HCT116 (cell line): Measurements from ENCODE around the gene RHBDF1. TPM values are rescaled to one million over a fixed set of nuclear protein-coding genes. Genes with fewer than 3 reads are reported as not detected.

ENCODE experiments used
- ATAC-seq: fragments of 200-7000 bp; cut with Tn5 transposase; 2 replicates; pipeline ENCODE4 v1.9.1; 2020; ENCODE audit warnings: mild to moderate bottlenecking, moderate library complexity
- BruUV-seq: library from RNA; stranded (reverse); fragments of 400-500 nt; replicated peaks from 2 replicates; lab custom pipeline; 2021; lab: Mats Ljungman, UMichigan
- CTCF ChIA-PET: fragments of 300-600 bp; sonication (Branson Sonifier 250); formaldehyde crosslinking; loops from one replicate; lab custom pipeline; 2021; ENCODE audit warnings: antibody characterized with exemption; lab: Charles Lee
- POLR2A ChIA-PET: fragments of 300-600, 350-600 bp; sonication (Branson Sonifier 250); formaldehyde crosslinking; loops from one replicate; lab custom pipeline; 2021; ENCODE audit warnings: antibody characterized with exemption; lab: Charles Lee
- RAD21 ChIA-PET, 2 experiments: fragments of 300-600 bp; sonication (Branson Sonifier 250); formaldehyde crosslinking; loops; one replicate each; lab custom pipeline; 2023; ENCODE audit warnings: low total read pairs in 2 of 2; ENCODE audit not compliant: uncharacterized antibody in 2 of 2, unreplicated experiment in 2 of 2, low non-redundant PET in 1 of 2; lab: Charles Lee
- DNase-seq: peaks from one replicate; pipeline ENCODE4 v3.0.0-alpha.2; 2010; ENCODE audit warnings: low read depth, low spot score
- H2AFZ ChIP-seq: fragments of 200-600 bp; shearing (Covaris generic), sonication (generic); 2 replicates; pipeline ENCODE4 v1.6.1; 2017; ENCODE audit warnings: low read depth, mixed run types, mixed read lengths, antibody characterized with exemption, low read length; ENCODE audit not compliant: poor library complexity, severe bottlenecking
- H3K27ac ChIP-seq: 2 replicates; pipeline ENCODE4 v1.5.1; 2012; ENCODE audit warnings: low read depth, low read length
- H3K27me3 ChIP-seq: fragments of 200-600 bp; sonication (generic); 2 replicates; pipeline ENCODE4 v1.6.1; 2016; ENCODE audit warnings: mixed run types, low read length, mixed read lengths; ENCODE audit not compliant: insufficient read depth
- H3K36me3 ChIP-seq, 2 experiments: fragments of 200-500 bp in 1 of 2; fragments of 200-600 bp in 1 of 2; sonication (Bioruptor generic) in 1 of 2; sonication (generic) in 1 of 2; 2 replicates each; pipeline versions ENCODE4 v1.5.1 to v1.6.1; 2014 to 2016; ENCODE audit warnings: low read length in 2 of 2, inconsistent platforms in 1 of 2, mixed read lengths in 1 of 2, mixed run types in 1 of 2; ENCODE audit not compliant: insufficient read depth in 2 of 2, control insufficient read depth in 1 of 2
- H3K4me1 ChIP-seq, 2 experiments: fragments of 200-600 bp in 1 of 2; sonication (generic) in 1 of 2; 2 replicates each; pipeline versions ENCODE4 v1.5.1 to v1.6.1; 2012 to 2017; ENCODE audit warnings: low read length in 2 of 2, inconsistent platforms in 1 of 2, mild to moderate bottlenecking in 1 of 2, mixed read lengths in 1 of 2, mixed run types in 1 of 2, moderate library complexity in 1 of 2; ENCODE audit not compliant: insufficient read depth in 2 of 2, control insufficient read depth in 1 of 2
- H3K4me2 ChIP-seq: fragments of 200-600 bp; sonication (generic); 2 replicates; pipeline ENCODE4 v1.6.1; 2017; ENCODE audit warnings: mixed run types, low read length, mixed read lengths
- H3K4me3 ChIP-seq, 2 experiments: fragments of 200-600 bp in 1 of 2; sonication (generic) in 1 of 2; replicated peaks in 1 of 2; 2 replicates each; pipeline ENCODE4 v1.5.1; 2011 to 2016; ENCODE audit warnings: low read length in 2 of 2, control low read depth in 1 of 2, low read depth in 1 of 2, mild to moderate bottlenecking in 1 of 2, mixed read lengths in 1 of 2, mixed run types in 1 of 2
- H3K79me2 ChIP-seq: fragments of 200-600 bp; sonication (generic); 2 replicates; pipeline ENCODE4 v1.6.1; 2017; ENCODE audit warnings: mild to moderate bottlenecking, mixed run types, low read length, moderate library complexity, mixed read lengths; ENCODE audit not compliant: insufficient read depth
- H3K9ac ChIP-seq: fragments of 200-600 bp; sonication (generic); 2 replicates; pipeline ENCODE4 v1.6.1; 2016; ENCODE audit warnings: low read length, mixed read lengths
- H3K9me2 ChIP-seq: fragments of 200-600 bp; sonication (generic), shearing (Covaris generic); 2 replicates; pipeline ENCODE4 v1.6.1; 2017; ENCODE audit warnings: mixed run types, mild to moderate bottlenecking, moderate library complexity; ENCODE audit not compliant: insufficient read depth
- H3K9me3 ChIP-seq, 2 experiments: fragments of 200-500 bp in 1 of 2; fragments of 200-600 bp in 1 of 2; sonication (Bioruptor generic) in 1 of 2; sonication (generic) in 1 of 2; 2 replicates each; pipeline ENCODE4 v1.6.1; 2014 to 2017; ENCODE audit warnings: low read length in 2 of 2, mixed read lengths in 2 of 2, inconsistent platforms in 1 of 2, low read depth in 1 of 2, mild to moderate bottlenecking in 1 of 2, mixed run types in 1 of 2, moderate library complexity in 1 of 2; ENCODE audit not compliant: control insufficient read depth in 1 of 2, insufficient read depth in 1 of 2
- H4K20me1 ChIP-seq: fragments of 200-600 bp; sonication (generic), shearing (Covaris generic); 2 replicates; pipeline ENCODE4 v1.6.1; 2017; ENCODE audit warnings: mixed run types, mild to moderate bottlenecking, moderate library complexity; ENCODE audit not compliant: insufficient read depth
- CEBPB ChIP-seq: IDR thresholded peaks from 2 replicates; pipeline ENCODE4 v1.6.1; 2012; ENCODE audit warnings: low read depth
- EGR1 ChIP-seq: IDR thresholded peaks from 2 replicates; pipeline ENCODE4 v1.6.1; 2012; ENCODE audit warnings: low read depth
- ELF1 ChIP-seq: IDR thresholded peaks from 2 replicates; pipeline ENCODE4 v1.6.1; 2012; ENCODE audit warnings: low read depth, borderline replicate concordance
- EZH2 ChIP-seq: fragments of 200-600 bp; sonication (generic); IDR thresholded peaks from 2 replicates; pipeline ENCODE4 v1.6.1; 2017; ENCODE audit warnings: antibody characterized with exemption, mixed run types
- FOSL1 ChIP-seq: IDR thresholded peaks from 2 replicates; pipeline ENCODE4 v1.6.1; 2012; ENCODE audit warnings: low read depth
- POLR2A ChIP-seq: IDR thresholded peaks from 2 replicates; pipeline ENCODE4 v1.7.0; 2011; ENCODE audit warnings: borderline replicate concordance; ENCODE audit not compliant: insufficient read depth, insufficient read length; ENCODE audit errors: extremely low read depth
- RAD21 ChIP-seq: IDR thresholded peaks from 2 replicates; pipeline ENCODE4 v1.6.1; 2012; ENCODE audit warnings: low read depth, mild to moderate bottlenecking
- SIN3A ChIP-seq: IDR thresholded peaks from 2 replicates; pipeline ENCODE4 v1.6.1; 2012; ENCODE audit warnings: low read depth
- SP1 ChIP-seq: IDR thresholded peaks from 2 replicates; pipeline ENCODE4 v1.6.1; 2012; ENCODE audit warnings: low read depth
- SRF ChIP-seq: IDR thresholded peaks from 2 replicates; pipeline ENCODE4 v1.6.1; 2012; ENCODE audit warnings: low read depth
- TCF7L2 ChIP-seq: IDR thresholded peaks from 2 replicates; pipeline ENCODE4 v1.7.0; 2011; ENCODE audit warnings: borderline replicate concordance, inconsistent platforms; ENCODE audit not compliant: insufficient read depth, insufficient read length; ENCODE audit errors: extremely low read depth
- YY1 ChIP-seq: IDR thresholded peaks from 2 replicates; pipeline ENCODE4 v1.6.1; 2011; ENCODE audit warnings: low read length, low read depth, moderate library complexity, mild to moderate bottlenecking; ENCODE audit not compliant: insufficient replicate concordance; ENCODE audit errors: extremely low read depth
- intact Hi-C: fragments of 100-400 bp; cut with micrococcal nuclease; formaldehyde crosslinking; loops from 2 replicates; pipeline ENCODE4 v1.10.0; 2022
- total RNA-seq: library from RNA; stranded (reverse); gene quantifications from one replicate; pipeline ENCODE4 v1.2.1, GENCODE V29; 2021; ENCODE audit not compliant: unreplicated experiment
- TF ChIP-seq, protein P1 (sequence below), 3 experiments: fragments of 200-600 bp in 1 of 3; sonication (generic) in 1 of 3; IDR thresholded peaks in 2 of 3; conservative IDR thresholded peaks in 1 of 3; 2 replicates each; pipeline ENCODE4 v1.5.1; 2012 to 2017; ENCODE audit warnings: low read depth in 2 of 3, low read length in 2 of 3, antibody characterized with exemption in 1 of 3, borderline replicate concordance in 1 of 3, control low read depth in 1 of 3, mild to moderate bottlenecking in 1 of 3, mixed read lengths in 1 of 3, mixed run types in 1 of 3, moderate library complexity in 1 of 3; ENCODE audit not compliant: insufficient read depth in 1 of 3
- TF ChIP-seq, protein P2 (sequence below): IDR thresholded peaks from 2 replicates; pipeline ENCODE4 v1.6.1; 2012

Gene RHBDF1
- total RNA-seq, 1 experiment from 2014 or later, result 19.8 TPM

DNA sequence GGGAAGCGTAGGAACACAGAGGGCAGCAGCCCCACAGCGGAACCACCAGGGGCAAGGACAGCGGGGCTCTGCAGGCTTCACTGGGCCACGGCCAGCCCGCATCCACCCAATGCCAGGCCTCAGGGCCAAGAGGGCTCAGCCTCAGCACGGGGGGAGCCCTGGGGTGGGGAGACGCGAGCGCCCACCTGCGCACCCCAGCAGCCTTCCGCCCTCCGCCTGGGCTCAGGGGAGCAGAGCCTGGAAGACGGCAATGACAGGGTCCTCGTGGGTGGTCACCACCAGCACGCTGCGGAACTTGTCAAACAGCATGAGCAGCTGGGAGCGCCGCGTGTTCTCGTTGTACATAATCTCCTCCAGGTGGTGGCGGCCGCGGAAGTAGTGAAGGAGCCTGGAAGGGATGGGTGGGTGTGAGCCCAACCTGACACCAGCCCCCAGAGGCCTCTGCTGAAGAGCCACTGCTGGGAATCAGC, 14.1 kb upstream of the RHBDF1 start:
- Histone ChIP-seq H3K4me2 (no peak overlapping the region), H3K9me2 (no peaks in the 10 kb centered on the region), H4K20me1 (no peaks in the 10 kb centered on the region), H3K4me1 (no peaks in the 10 kb centered on the region), H2AFZ (no peak overlapping the region), H3K36me3 (no peaks in the 10 kb centered on the region)
- no peak for ATAC-seq
- TF ChIP-seq, protein P1, sequence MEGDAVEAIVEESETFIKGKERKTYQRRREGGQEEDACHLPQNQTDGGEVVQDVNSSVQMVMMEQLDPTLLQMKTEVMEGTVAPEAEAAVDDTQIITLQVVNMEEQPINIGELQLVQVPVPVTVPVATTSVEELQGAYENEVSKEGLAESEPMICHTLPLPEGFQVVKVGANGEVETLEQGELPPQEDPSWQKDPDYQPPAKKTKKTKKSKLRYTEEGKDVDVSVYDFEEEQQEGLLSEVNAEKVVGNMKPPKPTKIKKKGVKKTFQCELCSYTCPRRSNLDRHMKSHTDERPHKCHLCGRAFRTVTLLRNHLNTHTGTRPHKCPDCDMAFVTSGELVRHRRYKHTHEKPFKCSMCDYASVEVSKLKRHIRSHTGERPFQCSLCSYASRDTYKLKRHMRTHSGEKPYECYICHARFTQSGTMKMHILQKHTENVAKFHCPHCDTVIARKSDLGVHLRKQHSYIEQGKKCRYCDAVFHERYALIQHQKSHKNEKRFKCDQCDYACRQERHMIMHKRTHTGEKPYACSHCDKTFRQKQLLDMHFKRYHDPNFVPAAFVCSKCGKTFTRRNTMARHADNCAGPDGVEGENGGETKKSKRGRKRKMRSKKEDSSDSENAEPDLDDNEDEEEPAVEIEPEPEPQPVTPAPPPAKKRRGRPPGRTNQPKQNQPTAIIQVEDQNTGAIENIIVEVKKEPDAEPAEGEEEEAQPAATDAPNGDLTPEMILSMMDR (IDR thresholded peaks at IDR 0.05 in 2 of 3, conservative IDR thresholded peaks at IDR 0.05 in 1 of 3; ENCODE audit: borderline replicate concordance in 1 of 3, insufficient read depth in 1 of 3, low read depth in 2 of 3, low read length in 2 of 3), result no peak
- TF ChIP-seq SIN3A, result no peak
- TF ChIP-seq RAD21, result no peak
- TF ChIP-seq EGR1, result no peak
- TF ChIP-seq POLR2A, result no peak
- no peak for TF ChIP-seq FOSL1
- no peak for TF ChIP-seq SP1
- TF ChIP-seq, protein P2, sequence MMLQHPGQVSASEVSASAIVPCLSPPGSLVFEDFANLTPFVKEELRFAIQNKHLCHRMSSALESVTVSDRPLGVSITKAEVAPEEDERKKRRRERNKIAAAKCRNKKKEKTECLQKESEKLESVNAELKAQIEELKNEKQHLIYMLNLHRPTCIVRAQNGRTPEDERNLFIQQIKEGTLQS, result no peak
- TF ChIP-seq ELF1, result no peak
- TF ChIP-seq TCF7L2, result no peak
- TF ChIP-seq CEBPB, result no peak
- no peak for TF ChIP-seq YY1
- no peak for TF ChIP-seq EZH2
- TF ChIP-seq SRF, result no peak
- TF ChIP-seq, all 23 proteins: peak for 0
- intact Hi-C loops, result no loop called here
- no peaks in the 10 kb centered on the region for H3K79me2 ChIP-seq
- RAD21 ChIA-PET, result no interaction called here
- no peak overlapping the region for H3K9ac ChIP-seq
- no TSS peak for BruUV-seq
- DNase-seq, result no peak
- CTCF ChIA-PET, result no interaction called here
- H3K4me3 ChIP-seq, result no peak overlapping the region
- no peak overlapping the region for H3K27ac ChIP-seq
- H3K27me3 ChIP-seq, result no peaks in the 10 kb centered on the region
- H3K9me3 ChIP-seq, result no peaks in the 10 kb centered on the region
- POLR2A ChIA-PET, result no interaction called here
